CD14-positive monocyte (primary cell): Measurements from ENCODE around the gene CCDC88C. TPM values are rescaled to one million over a fixed set of nuclear protein-coding genes. Genes with fewer than 3 reads are reported as not detected.

Experiments
- DNase-seq, 3 donors: peaks; one replicate each; pipeline ENCODE4 v3.0.0-alpha.2; 2011 to 2022
- H2AFZ ChIP-seq: 2 replicates; pipeline ENCODE4 v1.6.0; 2012; ENCODE audit warnings: mild to moderate bottlenecking, low read depth, low read length, inconsistent platforms; ENCODE audit not compliant: insufficient read depth, poor library complexity, severe bottlenecking
- H3K27ac ChIP-seq, 2 donors: 1 replicate in 1 of 2; 2 replicates in 1 of 2; pipeline ENCODE4 v1.5.1; 2012 to 2013; ENCODE audit warnings: low read length in 2 of 2, control low read depth in 1 of 2, inconsistent platforms in 1 of 2, low read depth in 1 of 2, mild to moderate bottlenecking in 1 of 2
- H3K27me3 ChIP-seq, 2 donors: one replicate each; pipeline versions ENCODE4 v1.6.0 to v1.6.1; 2011 to 2013; ENCODE audit warnings: low read length in 2 of 2; ENCODE audit not compliant: control insufficient read depth in 2 of 2, insufficient read depth in 2 of 2
- H3K36me3 ChIP-seq, 2 donors: replicated peaks in 1 of 2; 1 replicate in 1 of 2; 2 replicates in 1 of 2; pipeline versions ENCODE4 v1.5.1 to v1.6.1; 2012 to 2013; ENCODE audit warnings: low read length in 2 of 2, control low read depth in 1 of 2, inconsistent platforms in 1 of 2, mild to moderate bottlenecking in 1 of 2; ENCODE audit not compliant: insufficient read depth in 2 of 2, control insufficient read depth in 1 of 2
- H3K4me1 ChIP-seq, 2 donors: 1 replicate in 1 of 2; 2 replicates in 1 of 2; pipeline versions ENCODE4 v1.5.1 to v1.6.1; 2012 to 2013; ENCODE audit warnings: low read length in 2 of 2, control low read depth in 1 of 2, inconsistent platforms in 1 of 2, mild to moderate bottlenecking in 1 of 2, moderate library complexity in 1 of 2; ENCODE audit not compliant: insufficient read depth in 2 of 2, control insufficient read depth in 1 of 2
- H3K4me2 ChIP-seq: replicated peaks from 2 replicates; pipeline ENCODE3; 2012; ENCODE audit warnings: low read length, moderate library complexity, mild to moderate bottlenecking; ENCODE audit not compliant: poor library complexity, severe bottlenecking; ENCODE audit errors: extremely low read depth
- H3K4me3 ChIP-seq, 3 experiments: fragments of 200-600 bp in 1 of 3; sonication (generic) in 1 of 3; replicated peaks in 1 of 3; 1 replicate in 2 of 3; 2 replicates in 1 of 3; pipeline ENCODE4 v1.5.1; 2011 to 2013; ENCODE audit warnings: low read length in 3 of 3, mild to moderate bottlenecking in 3 of 3, control low read depth in 2 of 3, low read depth in 2 of 3, inconsistent platforms in 1 of 3, moderate library complexity in 1 of 3
- H3K79me2 ChIP-seq: 2 replicates; pipeline ENCODE4 v1.6.0; 2012; ENCODE audit warnings: mild to moderate bottlenecking, control low read depth, inconsistent platforms, low read length, moderate library complexity; ENCODE audit not compliant: insufficient read depth
- H3K9ac ChIP-seq: 2 replicates; pipeline ENCODE4 v1.6.0; 2017; ENCODE audit warnings: low read length, mild to moderate bottlenecking; ENCODE audit not compliant: insufficient read depth, poor library complexity, severe bottlenecking
- H3K9me3 ChIP-seq, 2 donors: replicated peaks in 1 of 2; 1 replicate in 1 of 2; 2 replicates in 1 of 2; pipeline versions ENCODE4 v1.5.1 to v1.6.1; 2012 to 2013; ENCODE audit warnings: low read length in 2 of 2, control low read depth in 1 of 2; ENCODE audit not compliant: control insufficient read depth in 1 of 2, insufficient read depth in 1 of 2
- H4K20me1 ChIP-seq: 2 replicates; pipeline ENCODE4 v1.6.0; 2012; ENCODE audit warnings: mild to moderate bottlenecking, low read length, control low read depth, moderate library complexity; ENCODE audit not compliant: insufficient read depth
- H3K27ac Mint-ChIP-seq, 7 donors: one replicate each; pipeline ENCODE4 v1.8.0; 2020; ENCODE audit warnings: mild to moderate bottlenecking in 7 of 7, mixed read lengths in 7 of 7, moderate library complexity in 6 of 7, inconsistent platforms in 2 of 7
- H3K27me3 Mint-ChIP-seq, 3 donors: one replicate each; pipeline ENCODE4 v1.8.0; 2021 to 2022; ENCODE audit warnings: low read depth in 3 of 3, mild to moderate bottlenecking in 3 of 3, mixed read lengths in 3 of 3, moderate library complexity in 3 of 3, inconsistent platforms in 1 of 3
- H3K36me3 Mint-ChIP-seq, 2 donors: one replicate each; pipeline ENCODE4 v1.8.0; 2020; ENCODE audit warnings: mixed read lengths in 2 of 2, inconsistent platforms in 1 of 2, mild to moderate bottlenecking in 1 of 2
- H3K4me1 Mint-ChIP-seq: one replicate; pipeline ENCODE4 v1.8.0; 2020; ENCODE audit warnings: mild to moderate bottlenecking, mixed read lengths
- H3K4me3 Mint-ChIP-seq, 2 donors: one replicate each; pipeline ENCODE4 v1.8.0; 2020; ENCODE audit warnings: mild to moderate bottlenecking in 2 of 2, mixed read lengths in 2 of 2, moderate library complexity in 1 of 2
- H3K9me3 Mint-ChIP-seq, 7 donors: one replicate each; pipeline ENCODE4 v1.8.0; 2020 to 2022; ENCODE audit warnings: mixed read lengths in 7 of 7, mild to moderate bottlenecking in 6 of 7, moderate library complexity in 6 of 7, inconsistent platforms in 2 of 7
- WGBS: methylation state at CpG from one replicate; pipeline ENCODE4 v1.1.5; 2013; ENCODE audit warnings: missing lambda C conversion rate; ENCODE audit not compliant: insufficient coverage; 5-methylcytosine and 5-hydroxymethylcytosine counted together
- intact Hi-C, 2 donors: fragments of 100-400 bp; cut with micrococcal nuclease; formaldehyde crosslinking; loops; one replicate each; pipeline versions ENCODE4 v1.15.0 to v1.15.1; 2023
- polyA plus RNA-seq, 3 donors: library from polyadenylated mRNA; depleted of rRNA in 1 of 3; unstranded in 2 of 3; stranded (reverse) in 1 of 3; fragments of 300-500 nt in 2 of 3; fragments of >200 nt in 1 of 3; fragmentation: Illumina TruSeq in 2 of 3; gene quantifications; 1 replicate in 2 of 3; 2 replicates in 1 of 3; pipeline ENCODE4 v1.2.3, GENCODE V29; 2012 to 2021
- TF ChIP-seq, protein P1 (sequence below): fragments of 200-600 bp; IDR thresholded peaks from one replicate; pipeline ENCODE4 v1.8.0; 2022; ENCODE audit warnings: antibody characterized with exemption, mild to moderate bottlenecking

The CCDC88C gene
- polyA plus RNA-seq, 3 donors: 11.6 to 69.7 (median 12.3) TPM

DNA sequence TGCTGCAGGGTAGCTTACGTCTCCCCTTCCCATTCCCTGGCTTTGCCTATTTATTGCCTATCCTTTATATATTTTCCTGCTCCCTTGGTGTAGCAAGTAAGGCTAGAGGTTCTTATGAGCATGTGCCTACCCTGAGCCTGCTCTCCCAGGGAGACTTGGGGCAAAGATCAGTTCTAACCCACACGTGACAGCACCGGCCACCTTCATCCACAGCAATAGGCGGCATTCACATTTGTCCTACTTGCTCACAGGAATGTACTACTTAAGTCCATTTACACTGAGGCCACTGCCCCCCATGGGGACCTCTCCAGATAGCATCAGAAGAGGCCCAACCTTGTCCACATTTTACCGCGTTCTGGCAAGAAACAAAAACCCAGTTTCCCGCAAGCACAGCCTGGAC, 181.8 kb downstream of the CCDC88C start:
- DNase-seq: no peak
- peaks cover 9 to 16% (median 12%) of the 10 kb centered on the region in 7 donors for H3K9me3 Mint-ChIP-seq
- H3K4me3 ChIP-seq: no peak overlapping the region
- H3K9me3 ChIP-seq: peaks cover 0 to 9% of the 10 kb centered on the region in 2 donors
- peaks cover 45% of the 10 kb centered on the region for H3K4me1 Mint-ChIP-seq
- H4K20me1 ChIP-seq: no peaks in the 10 kb centered on the region
- H3K79me2 ChIP-seq: no peaks in the 10 kb centered on the region
- no peaks in the 10 kb centered on the region for H3K36me3 ChIP-seq
- WGBS: 97% methylated on average over 6 of the region's 7 CpGs
- H3K27ac ChIP-seq: no peak overlapping the region
- no peak overlapping the region for H3K4me3 Mint-ChIP-seq
- intact Hi-C loops: loop anchor here in 1 of 2 donors (10.0 kb wide), 1 partner anchor 49 kb away; no protein-coding TSS in a partner anchor
- no peak overlapping the region for H3K27ac Mint-ChIP-seq
- H3K9ac ChIP-seq: no peak overlapping the region
- TF ChIP-seq, protein P1, sequence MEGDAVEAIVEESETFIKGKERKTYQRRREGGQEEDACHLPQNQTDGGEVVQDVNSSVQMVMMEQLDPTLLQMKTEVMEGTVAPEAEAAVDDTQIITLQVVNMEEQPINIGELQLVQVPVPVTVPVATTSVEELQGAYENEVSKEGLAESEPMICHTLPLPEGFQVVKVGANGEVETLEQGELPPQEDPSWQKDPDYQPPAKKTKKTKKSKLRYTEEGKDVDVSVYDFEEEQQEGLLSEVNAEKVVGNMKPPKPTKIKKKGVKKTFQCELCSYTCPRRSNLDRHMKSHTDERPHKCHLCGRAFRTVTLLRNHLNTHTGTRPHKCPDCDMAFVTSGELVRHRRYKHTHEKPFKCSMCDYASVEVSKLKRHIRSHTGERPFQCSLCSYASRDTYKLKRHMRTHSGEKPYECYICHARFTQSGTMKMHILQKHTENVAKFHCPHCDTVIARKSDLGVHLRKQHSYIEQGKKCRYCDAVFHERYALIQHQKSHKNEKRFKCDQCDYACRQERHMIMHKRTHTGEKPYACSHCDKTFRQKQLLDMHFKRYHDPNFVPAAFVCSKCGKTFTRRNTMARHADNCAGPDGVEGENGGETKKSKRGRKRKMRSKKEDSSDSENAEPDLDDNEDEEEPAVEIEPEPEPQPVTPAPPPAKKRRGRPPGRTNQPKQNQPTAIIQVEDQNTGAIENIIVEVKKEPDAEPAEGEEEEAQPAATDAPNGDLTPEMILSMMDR: no peak
- H3K27me3 ChIP-seq: no peaks in the 10 kb centered on the region
- H3K36me3 Mint-ChIP-seq: peaks cover 6 to 8% of the 10 kb centered on the region in 2 donors
- no peak overlapping the region for H3K4me2 ChIP-seq
- H3K27me3 Mint-ChIP-seq: peaks cover 8 to 12% (median 9%) of the 10 kb centered on the region in 3 donors
- no peak overlapping the region for H2AFZ ChIP-seq
- peaks cover 36 to 39% of the 10 kb centered on the region in 2 donors for H3K4me1 ChIP-seq

DNA sequence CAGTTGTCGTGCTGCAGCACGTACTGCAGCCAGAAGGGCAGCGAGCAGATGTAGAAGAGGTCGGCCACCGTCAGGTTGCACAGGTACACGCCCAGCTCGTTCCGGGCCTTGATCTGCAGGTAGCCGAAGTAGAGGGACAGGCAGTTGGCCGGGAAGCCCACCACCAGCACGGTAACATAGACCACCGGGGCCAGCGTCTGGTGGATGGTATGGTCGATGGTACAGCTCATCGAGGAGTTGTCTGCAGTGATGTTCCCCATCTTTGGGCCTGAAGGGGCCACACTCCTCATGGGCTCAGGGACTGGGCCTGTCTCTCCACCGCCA, 182.9 kb downstream of the CCDC88C start:
- Histone ChIP-seq H3K4me2 (no peak overlapping the region), H3K4me3 (no peak overlapping the region), H3K9me3 (peaks cover 0 to 9% of the 10 kb centered on the region in 2 donors), H3K4me1 (peaks cover 43 to 48% of the 10 kb centered on the region in 2 donors), H2AFZ (no peak overlapping the region), H3K79me2 (no peaks in the 10 kb centered on the region), H3K9ac (no peak overlapping the region), H3K27me3 (no peaks in the 10 kb centered on the region), H3K36me3 (no peaks in the 10 kb centered on the region), H3K27ac (no peak overlapping the region), H4K20me1 (no peaks in the 10 kb centered on the region)
- H3K4me1 Mint-ChIP-seq: peaks cover 52% of the 10 kb centered on the region
- intact Hi-C loops: loop anchor here in 1 of 2 donors (10.0 kb wide), 1 partner anchor 50 kb away; no protein-coding TSS in a partner anchor
- DNase-seq: no peak
- no peak overlapping the region for H3K27ac Mint-ChIP-seq
- peaks cover 11 to 23% (median 14%) of the 10 kb centered on the region in 7 donors for H3K9me3 Mint-ChIP-seq
- TF ChIP-seq, protein P1: no peak
- peaks cover 9 to 12% (median 10%) of the 10 kb centered on the region in 3 donors for H3K27me3 Mint-ChIP-seq
- H3K4me3 Mint-ChIP-seq: no peak overlapping the region
- H3K36me3 Mint-ChIP-seq: peaks cover 11 to 13% of the 10 kb centered on the region in 2 donors
- WGBS: 98% methylated on average over 16 of the region's 16 CpGs
